Left renal pelvis (tissue), 4 donors: ENCODE results near the gene FADS1. TPM values are rescaled to one million over a fixed set of nuclear protein-coding genes. Genes with fewer than 3 reads are reported as not detected.

Source experiments
- polyA plus RNA-seq, 4 donors: library from polyadenylated mRNA; unstranded; fragments of 120-200 nt; gene quantifications; one replicate each; pipeline ENCODE4 v1.2.1, GENCODE V29; 2013; ENCODE audit not compliant: insufficient read length in 4 of 4

FADS1 gene
- polyA plus RNA-seq, 4 donors: 33.2 to 46.7 (median 41.1) TPM

Other genes with a start within 250 kb of the FADS1 start
- 1 to 10 TPM; 1.2 to 7.3 (median 5.7) TPM for gene SYT7, start 235.9 kb downstream of the FADS1 start, polyA plus RNA-seq
- gene DAGLA, start 136.6 kb downstream of the FADS1 start, polyA plus RNA-seq: 1 to 10 TPM; 3.0 to 4.2 (median 3.3) TPM
- gene MYRF, start 64.4 kb downstream of the FADS1 start, polyA plus RNA-seq: 10 to 100 TPM in 3 of 4 donors, 1 to 10 TPM in 1; 7.9 to 26.7 (median 20.9) TPM
- gene TMEM258, start 24.4 kb downstream of the FADS1 start, polyA plus RNA-seq: 100 to 1,000 TPM; 169 to 174 (median 172) TPM
- gene FEN1, start 24.1 kb downstream of the FADS1 start, polyA plus RNA-seq: 10 to 100 TPM; 19.4 to 39.7 (median 37.9) TPM
- gene FADS2, start 11.3 kb upstream of the FADS1 start, polyA plus RNA-seq: 100 to 1,000 TPM in 2 of 4 donors, 10 to 100 TPM in 2; 83.8 to 142 (median 96.2) TPM
- 10 to 100 TPM; 12.7 to 21.9 (median 18.1) TPM for gene FADS3, start 74.5 kb upstream of the FADS1 start, polyA plus RNA-seq
- 10 to 100 TPM; 15.8 to 43.9 (median 22.7) TPM for gene RAB3IL1, start 100.6 kb upstream of the FADS1 start, polyA plus RNA-seq
- 1 to 10 TPM; 3.7 to 4.7 (median 4.2) TPM for gene BEST1, start 133.3 kb upstream of the FADS1 start, polyA plus RNA-seq
- gene FTH1, start 150.6 kb upstream of the FADS1 start, polyA plus RNA-seq: 1,000 to 10,000 TPM; 1,796 to 2,281 (median 2,069) TPM